Breast epithelium (tissue), 4 donors: ENCODE data around the gene OSBPL1A. TPM values are rescaled to one million over a fixed set of nuclear protein-coding genes. Genes with fewer than 3 reads are reported as not detected.

Experiments used
- DNase-seq, 2 donors: peaks; one replicate each; pipeline ENCODE4 v3.0.0-alpha.2; 2019; ENCODE audit warnings: low spot score in 2 of 2
- H3K27ac ChIP-seq, 2 donors: fragments of 200-600 bp; sonication (generic) in 1 of 2; one replicate each; pipeline ENCODE4 v1.5.1; 2016 to 2019; ENCODE audit warnings: mild to moderate bottlenecking in 1 of 2
- H3K27me3 ChIP-seq, 2 donors: fragments of 200-600 bp; sonication (generic) in 1 of 2; one replicate each; pipeline versions ENCODE4 v1.5.1 to v1.6.0; 2017 to 2019; ENCODE audit warnings: control low read depth in 1 of 2, mild to moderate bottlenecking in 1 of 2
- H3K36me3 ChIP-seq: fragments of 200-600 bp; one replicate; pipeline ENCODE4 v1.5.1; 2019
- H3K4me1 ChIP-seq, 2 donors: fragments of 200-600 bp; sonication (generic); one replicate each; pipeline ENCODE4 v1.5.1; 2016 to 2019; ENCODE audit warnings: control low read depth in 1 of 2
- H3K4me3 ChIP-seq, 3 donors: fragments of 200-600 bp; sonication (generic); 1 replicate in 2 of 3; 2 replicates in 1 of 3; pipeline ENCODE4 v1.5.1; 2016 to 2019; ENCODE audit warnings: mild to moderate bottlenecking in 3 of 3, moderate library complexity in 2 of 3
- H3K9me3 ChIP-seq, 2 donors: fragments of 200-600 bp; sonication (generic) in 1 of 2; one replicate each; pipeline ENCODE4 v1.5.1; 2016 to 2019; ENCODE audit warnings: control low read depth in 1 of 2
- CTCF ChIP-seq, 3 donors: fragments of 450-650 bp; IDR thresholded peaks; one replicate each; pipeline ENCODE4 v1.5.1; 2016 to 2017; ENCODE audit warnings: antibody characterized with exemption in 3 of 3, mild to moderate bottlenecking in 3 of 3, moderate library complexity in 3 of 3
- POLR2A ChIP-seq: fragments of 450-650 bp; IDR thresholded peaks from one replicate; pipeline ENCODE4 v1.6.1; 2016; ENCODE audit warnings: antibody characterized with exemption, mild to moderate bottlenecking, moderate library complexity
- POLR2AphosphoS5 ChIP-seq, 3 donors: sonication (generic); formaldehyde crosslinking; IDR thresholded peaks; one replicate each; pipeline ENCODE4 v1.6.1; 2017; ENCODE audit warnings: antibody characterized with exemption in 3 of 3
- intact Hi-C: fragments of 100-400 bp; cut with DNase I; formaldehyde crosslinking; loops from one replicate; pipeline ENCODE4 v1.15.1; 2023; ENCODE audit warnings: low total_unique reads
- total RNA-seq, 3 donors: library from RNA; depleted of rRNA; stranded (reverse); fragments of >200 nt; gene quantifications; one replicate each; pipeline ENCODE4 v1.1.0, GENCODE V29; 2016

OSBPL1A gene
- total RNA-seq, 3 donors from 2014 or later: 61.1 to 84.3 (median 77.0) TPM

DNA sequence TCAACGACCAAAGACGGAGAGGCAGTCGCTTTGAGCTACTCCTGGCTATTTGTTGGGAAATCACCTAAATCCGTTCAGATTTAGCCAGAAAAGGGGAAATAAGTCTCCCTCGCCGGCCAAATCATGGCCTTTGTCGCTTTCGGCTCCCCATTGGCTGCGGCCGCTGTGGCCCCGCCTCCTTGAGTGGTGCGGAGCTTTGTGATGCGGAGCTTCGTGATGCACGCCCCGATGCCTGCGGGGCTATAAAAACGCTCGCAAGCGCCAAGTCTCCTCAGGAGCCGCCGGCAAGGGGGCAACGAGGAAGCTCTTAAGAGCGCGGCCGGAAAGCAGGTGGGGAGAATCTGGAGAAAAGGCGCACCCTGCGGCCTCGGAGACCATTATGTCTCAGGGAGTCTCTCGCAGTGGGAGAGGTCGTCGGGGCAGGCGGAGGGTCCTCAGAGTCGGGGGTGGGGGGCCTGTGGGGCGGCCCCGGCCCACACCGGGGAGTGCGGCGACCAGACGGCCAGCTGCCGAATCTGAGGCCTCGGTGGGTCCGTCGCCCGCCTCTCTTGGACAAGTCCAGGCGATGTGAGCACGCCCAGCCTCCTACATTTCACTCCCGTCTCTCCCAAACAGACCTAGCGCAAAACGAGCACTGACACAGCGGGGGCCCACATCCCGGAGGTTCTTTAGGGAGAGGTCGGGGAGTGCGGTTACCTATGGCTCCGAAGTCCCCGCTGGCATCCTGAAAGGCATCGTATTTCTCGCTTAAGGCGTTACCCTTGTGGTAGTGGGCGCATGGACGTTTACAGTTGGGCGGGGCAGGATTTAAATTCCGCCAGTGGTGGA is 258.6 kb downstream of the OSBPL1A start, which contains the start of gene CABYR:
TSS of gene CABYR (plus strand) at position 274 of the 828 bp plus-strand sequence. CDS start 4,053 bp downstream, outside the sequence.
- no peaks in the 10 kb centered on the region for H3K9me3 ChIP-seq
- H3K4me1 ChIP-seq: no peaks in the 10 kb centered on the region
- peak; percentile 67 to 83 for DNase-seq
- H3K27ac ChIP-seq: peak within 1 kb of the TSS; percentile 83 to 88
- no peaks in the 10 kb centered on the region for H3K36me3 ChIP-seq
- TF ChIP-seq POLR2A (no peak), POLR2AphosphoS5 (IDR thresholded peaks at IDR 0.05) (peak in 1 of 3 donors; percentile 46), CTCF (IDR thresholded peaks at IDR 0.05) (no peak)
- intact Hi-C loops: no loop called here
- H3K27me3 ChIP-seq: no peaks in the 10 kb centered on the region
- H3K4me3 ChIP-seq: peak within 1 kb of the TSS; percentile 43 to 90 (median 74)

DNA sequence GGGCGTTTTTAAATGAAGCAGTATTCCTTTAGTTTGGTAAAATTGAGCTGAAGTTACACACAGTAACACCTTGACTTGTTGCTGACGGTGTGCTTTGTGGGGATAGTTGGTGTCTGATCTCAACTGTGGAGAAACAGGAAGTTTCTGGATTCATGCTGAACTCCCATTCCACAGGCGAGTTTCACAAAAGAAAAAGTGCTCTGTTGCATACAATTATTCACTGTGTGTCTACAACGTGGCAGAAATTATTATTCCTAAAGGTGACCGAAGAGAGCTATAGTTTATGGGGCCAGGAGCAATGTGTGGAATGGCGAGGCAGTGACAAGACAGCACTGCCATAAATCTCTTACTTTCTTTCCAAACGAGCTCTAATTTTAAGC is 259.2 kb downstream of the OSBPL1A start:
- Histone ChIP-seq H3K27me3 (no peaks in the 10 kb centered on the region), H3K4me1 (no peaks in the 10 kb centered on the region), H3K4me3 (peak overlapping the region; percentile 43 to 90 (median 74)), H3K36me3 (no peaks in the 10 kb centered on the region), H3K9me3 (no peaks in the 10 kb centered on the region), H3K27ac (peak overlapping the region; percentile 83 to 88)
- TF ChIP-seq POLR2AphosphoS5 (IDR thresholded peaks at IDR 0.05): no peak
- TF ChIP-seq POLR2A: no peak
- no peak for TF ChIP-seq CTCF (IDR thresholded peaks at IDR 0.05)
- DNase-seq: no peak
- intact Hi-C loops: no loop called here

- H3K9me3 ChIP-seq: no peaks in the 10 kb centered on the region
- intact Hi-C loops: no loop called here
- no peak overlapping the region for H3K4me3 ChIP-seq
- no peak overlapping the region for H3K27ac ChIP-seq
- H3K36me3 ChIP-seq: no peaks in the 10 kb centered on the region
- H3K27me3 ChIP-seq: no peaks in the 10 kb centered on the region
- DNase-seq: no peak
- TF ChIP-seq POLR2AphosphoS5 (IDR thresholded peaks at IDR 0.05) (no peak), CTCF (IDR thresholded peaks at IDR 0.05) (no peak), POLR2A (no peak)
- H3K4me1 ChIP-seq: no peaks in the 10 kb centered on the region
Observed at GRCh38 chr18:24136967-24137373, 260.7 kb downstream of the OSBPL1A start.

GRCh38 chr18:24130494-24130893 is 267.1 kb downstream of the OSBPL1A start:
- no peaks in the 10 kb centered on the region for H3K4me1 ChIP-seq
- H3K9me3 ChIP-seq: no peaks in the 10 kb centered on the region
- intact Hi-C loops: no loop called here
- H3K27ac ChIP-seq: no peak overlapping the region
- DNase-seq: no peak
- no peak overlapping the region for H3K4me3 ChIP-seq
- TF ChIP-seq POLR2A (no peak), POLR2AphosphoS5 (IDR thresholded peaks at IDR 0.05) (no peak), CTCF (IDR thresholded peaks at IDR 0.05) (no peak)
- no peaks in the 10 kb centered on the region for H3K36me3 ChIP-seq
- H3K27me3 ChIP-seq: no peaks in the 10 kb centered on the region

DNA sequence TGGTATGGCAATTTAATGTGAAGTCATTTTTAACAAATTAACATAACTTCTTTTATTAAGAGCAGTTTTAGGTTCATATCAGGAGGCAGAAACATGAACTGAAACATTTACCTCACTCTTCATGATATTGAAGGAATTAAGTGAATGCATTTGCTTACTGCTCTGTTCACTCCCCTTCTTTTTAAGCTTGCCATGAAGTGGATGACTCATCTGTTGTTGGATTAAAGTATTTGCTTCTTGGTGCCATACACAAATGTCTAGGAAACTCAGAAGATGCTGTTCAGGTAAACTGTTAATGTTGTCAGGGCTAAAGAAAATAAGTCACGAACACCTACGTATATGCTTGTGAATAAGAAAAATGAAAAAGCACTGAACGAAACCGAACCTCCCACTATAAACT is 268.9 kb downstream of the OSBPL1A start:
- intact Hi-C loops: no loop called here
- Histone ChIP-seq H3K4me3 (no peak overlapping the region), H3K4me1 (no peaks in the 10 kb centered on the region), H3K27ac (no peak overlapping the region), H3K36me3 (no peaks in the 10 kb centered on the region), H3K27me3 (no peaks in the 10 kb centered on the region), H3K9me3 (no peaks in the 10 kb centered on the region)
- TF ChIP-seq POLR2AphosphoS5 (IDR thresholded peaks at IDR 0.05) (no peak), CTCF (IDR thresholded peaks at IDR 0.05) (no peak), POLR2A (no peak)
- no peak for DNase-seq
